Measurements from ENCODE around the gene RASA4B.

RASA4B gene

GRCh38 chr7:102449136-102449535 lies 68.4 kb downstream of the RASA4B start:
- TF ChIP-seq CTCF (conservative IDR thresholded peaks at IDR 0.05; ENCODE audit: low read depth, low read length) = no peak
- H3K4me3 ChIP-seq (ENCODE audit: low read depth, low read length) = no peak overlapping the region
- DNase-seq (ENCODE audit: low read depth) = no peak

- no peak for TF ChIP-seq CTCF (conservative IDR thresholded peaks at IDR 0.05; ENCODE audit: low read depth, low read length)
- H3K4me3 ChIP-seq (ENCODE audit: low read depth, low read length) = no peak overlapping the region
- no peak for DNase-seq (ENCODE audit: low read depth)
Observed at GRCh38 chr7:102447311-102447710, 70.3 kb downstream of the RASA4B start.

- DNase-seq (ENCODE audit: low read depth) = no peak
- TF ChIP-seq CTCF (conservative IDR thresholded peaks at IDR 0.05; ENCODE audit: low read depth, low read length) = no peak
- no peak overlapping the region for H3K4me3 ChIP-seq (ENCODE audit: low read depth, low read length)
Observed at GRCh38 chr7:102446387-102447156, 71.0 kb downstream of the RASA4B start.

GRCh38 chr7:102445674-102446071 lies 71.9 kb downstream of the RASA4B start:
- H3K4me3 ChIP-seq (ENCODE audit: low read depth, low read length) = no peak overlapping the region
- TF ChIP-seq CTCF (conservative IDR thresholded peaks at IDR 0.05; ENCODE audit: low read depth, low read length) = no peak
- DNase-seq (ENCODE audit: low read depth) = no peak

DNA sequence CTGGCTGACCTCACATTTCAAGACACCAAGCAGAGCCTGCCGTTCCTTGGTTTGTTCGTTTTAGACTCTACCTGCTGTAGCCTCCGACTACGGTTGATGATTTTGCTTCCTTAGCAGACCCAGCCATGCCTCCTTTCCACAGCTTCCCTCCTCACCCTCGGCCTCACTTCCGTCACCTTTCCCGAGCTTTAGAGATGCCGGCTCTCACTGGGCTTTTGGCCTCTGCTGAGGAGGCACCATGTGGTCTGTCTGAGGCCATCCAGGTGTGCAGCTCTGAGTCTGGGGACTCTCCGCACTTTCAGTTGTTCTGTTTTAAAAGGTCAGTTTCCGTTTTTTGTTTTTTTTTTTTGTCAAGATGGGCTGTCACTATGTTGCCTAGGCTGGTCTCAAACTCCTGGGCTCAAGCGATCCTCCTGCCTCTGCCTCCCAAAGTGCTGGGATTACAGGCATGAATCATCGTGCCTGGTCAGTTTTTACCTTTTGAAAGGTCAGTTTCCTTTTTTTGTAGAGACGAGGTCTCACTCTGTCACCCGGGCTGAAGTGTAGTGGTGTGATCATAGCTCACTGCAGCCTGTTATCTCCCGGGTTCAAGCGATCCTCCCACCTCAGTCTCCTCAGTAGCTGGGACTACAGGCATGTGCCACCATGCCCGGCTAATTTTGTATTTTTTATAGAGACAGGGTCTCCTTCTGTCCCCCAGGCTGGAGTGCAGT lies 72.5 kb downstream of the RASA4B start:
- no peak for TF ChIP-seq CTCF (conservative IDR thresholded peaks at IDR 0.05; ENCODE audit: low read depth, low read length)
- H3K4me3 ChIP-seq (ENCODE audit: low read depth, low read length) = no peak overlapping the region
- DNase-seq (ENCODE audit: low read depth) = no peak

- TF ChIP-seq CTCF (conservative IDR thresholded peaks at IDR 0.05; ENCODE audit: low read depth, low read length) = no peak
- no peak overlapping the region for H3K4me3 ChIP-seq (ENCODE audit: low read depth, low read length)
- DNase-seq (ENCODE audit: low read depth) = peak; percentile 70
Observed at GRCh38 chr7:102439963-102440795, 77.4 kb downstream of the RASA4B start.

Data from choroid plexus epithelial cell (primary cell).